ENCODE data around the gene TEFM.
"Not testable (repeated sequence)": the region's sequence is repeated elsewhere in the genome, so short reads cannot be mapped to it uniquely, and the experiment has no call there.

TEFM gene

GRCh38 chr17:30906101-30906911 is at the start of gene TEFM:
TSS of gene TEFM (minus strand) at chr17:30906238. CDS start at chr17:30906198, 40 bp downstream.
- peak; percentile 65 to 83 (median 74) for DNase-seq (ENCODE audit: low read depth in 3 of 3, low spot score in 1 of 3)

GRCh38 chr17:30954046-30954830 is 48.2 kb upstream of the TEFM start:
- no peak for DNase-seq (ENCODE audit: low read depth in 3 of 3, low spot score in 1 of 3)

GRCh38 chr17:30952638-30953393 is 46.8 kb upstream of the TEFM start:
- DNase-seq (ENCODE audit: low read depth in 3 of 3, low spot score in 1 of 3), result no peak

GRCh38 chr17:30950669-30951399 is 44.8 kb upstream of the TEFM start:
- DNase-seq (ENCODE audit: low read depth in 3 of 3, low spot score in 1 of 3), result no peak

GRCh38 chr17:30950189-30950588 is 44.2 kb upstream of the TEFM start:
- DNase-seq (ENCODE audit: low read depth in 3 of 3, low spot score in 1 of 3), result no peak

- no peak for DNase-seq (ENCODE audit: low read depth in 3 of 3, low spot score in 1 of 3)
Measured at GRCh38 chr17:30947796-30948195, 41.8 kb upstream of the TEFM start.

GRCh38 chr17:30942308-30943079 is 36.5 kb upstream of the TEFM start:
- no peak for DNase-seq (ENCODE audit: low read depth in 3 of 3, low spot score in 1 of 3)

- DNase-seq (ENCODE audit: low read depth in 3 of 3, low spot score in 1 of 3), result no peak
Measured at GRCh38 chr17:30939051-30939689, 33.1 kb upstream of the TEFM start.

- no peak for DNase-seq (ENCODE audit: low read depth in 3 of 3, low spot score in 1 of 3)
Measured at GRCh38 chr17:30933966-30934365, 27.9 kb upstream of the TEFM start.

GRCh38 chr17:30931582-30931981 is 25.5 kb upstream of the TEFM start:
- not testable (repeated sequence) for DNase-seq (ENCODE audit: low read depth in 3 of 3, low spot score in 1 of 3)

- DNase-seq (ENCODE audit: low read depth in 3 of 3, low spot score in 1 of 3), result no peak
Measured at GRCh38 chr17:30930495-30930894, 24.5 kb upstream of the TEFM start.

GRCh38 chr17:30929861-30930260 is 23.8 kb upstream of the TEFM start:
- DNase-seq (ENCODE audit: low read depth in 3 of 3, low spot score in 1 of 3), result not testable (repeated sequence)

GRCh38 chr17:30929081-30929633 is 23.1 kb upstream of the TEFM start:
- DNase-seq (ENCODE audit: low read depth in 3 of 3, low spot score in 1 of 3), result no peak

GRCh38 chr17:30928584-30928983 is 22.5 kb upstream of the TEFM start:
- no peak for DNase-seq (ENCODE audit: low read depth in 3 of 3, low spot score in 1 of 3)

- no peak for DNase-seq (ENCODE audit: low read depth in 3 of 3, low spot score in 1 of 3)
Measured at GRCh38 chr17:30927756-30928155, 21.7 kb upstream of the TEFM start.

- DNase-seq (ENCODE audit: low read depth in 3 of 3, low spot score in 1 of 3), result no peak
Measured at GRCh38 chr17:30926516-30926915, 20.5 kb upstream of the TEFM start.

- no peak for DNase-seq (ENCODE audit: low read depth in 3 of 3, low spot score in 1 of 3)
Measured at GRCh38 chr17:30924341-30924740, 18.3 kb upstream of the TEFM start.

GRCh38 chr17:30922235-30923030 is 16.4 kb upstream of the TEFM start:
- DNase-seq (ENCODE audit: low read depth in 3 of 3, low spot score in 1 of 3), result no peak
